Transverse colon (tissue), 4 donors: ENCODE measurements around the gene PTBP3. TPM values are rescaled to one million over a fixed set of nuclear protein-coding genes. Genes with fewer than 3 reads are reported as not detected.

Source experiments
- DNase-seq: peaks from one replicate; pipeline ENCODE4 v3.0.0-alpha.2; 2019
- H3K27ac ChIP-seq, 4 donors: fragments of 200-600 bp; sonication (generic); 2 replicates each; pipeline ENCODE4 v1.5.1; 2016 to 2018; ENCODE audit warnings: inconsistent platforms in 4 of 4
- H3K27me3 ChIP-seq: fragments of 200-600 bp; sonication (generic); 2 replicates; pipeline ENCODE4 v1.5.1; 2017; ENCODE audit warnings: inconsistent platforms
- H3K36me3 ChIP-seq, 4 donors: fragments of 200-600 bp; sonication (generic); 2 replicates each; pipeline ENCODE4 v1.5.1; 2017 to 2019; ENCODE audit warnings: inconsistent platforms in 4 of 4
- H3K4me1 ChIP-seq, 4 donors: fragments of 200-600 bp; sonication (generic); 2 replicates each; pipeline ENCODE4 v1.5.1; 2017 to 2020; ENCODE audit warnings: inconsistent platforms in 4 of 4
- H3K4me3 ChIP-seq, 4 donors: fragments of 200-600 bp; sonication (generic); 1 replicate in 1 of 4; 2 replicates in 3 of 4; pipeline versions ENCODE4 v1.5.1 to v1.6.1; 2017 to 2019; ENCODE audit warnings: inconsistent platforms in 4 of 4
- H3K9me3 ChIP-seq, 2 donors: fragments of 200-600 bp; sonication (generic); 2 replicates each; pipeline ENCODE4 v1.5.1; 2017 to 2019; ENCODE audit warnings: inconsistent platforms in 2 of 2
- EP300 ChIP-seq: sonication (generic); formaldehyde crosslinking; IDR thresholded peaks from one replicate; pipeline ENCODE4 v1.6.1; 2017; ENCODE audit warnings: antibody characterized with exemption, low read depth
- POLR2A ChIP-seq: fragments of 450-650 bp; IDR thresholded peaks from one replicate; pipeline ENCODE4 v1.6.1; 2016; ENCODE audit warnings: antibody characterized with exemption, mild to moderate bottlenecking, moderate library complexity
- POLR2AphosphoS5 ChIP-seq, 3 donors: sonication (generic); formaldehyde crosslinking; IDR thresholded peaks; one replicate each; pipeline ENCODE4 v1.6.1; 2016; ENCODE audit warnings: antibody characterized with exemption in 3 of 3
- WGBS, 2 donors: methylation state at CpG; one replicate each; pipeline ENCODE4 v1.1.5; 2018; ENCODE audit warnings: low coverage in 1 of 2; 5-methylcytosine and 5-hydroxymethylcytosine counted together
- in situ Hi-C, 4 donors: fragments of 200-750 bp; cut with MboI; loops; one replicate each; pipeline versions ENCODE4 v1.15.0 to v1.15.1; 2017; ENCODE audit warnings: low sequenced_read_pairs in 3 of 4, low pct_ligation_motif_present in 1 of 4, low pct_unique_long_range_greater_than_20kb in 1 of 4
- intact Hi-C: fragments of 100-400 bp; cut with DNase I; formaldehyde crosslinking; loops from one replicate; pipeline ENCODE4 v1.15.1; 2023; ENCODE audit warnings: low total_unique reads
- total RNA-seq, 4 donors: library from RNA; depleted of rRNA; stranded (reverse); fragments of >200 nt; gene quantifications; one replicate each; pipeline ENCODE4 v1.1.0, GENCODE V29; 2016
- TF ChIP-seq, protein P1 (sequence below), 5 experiments: fragments of 200-600 bp in 3 of 5; fragments of 450-650 bp in 2 of 5; sonication (generic) in 3 of 5; IDR thresholded peaks; 1 replicate in 2 of 5; 2 replicates in 3 of 5; pipeline ENCODE4 v1.5.1; 2016 to 2017; ENCODE audit warnings: antibody characterized with exemption in 5 of 5, inconsistent platforms in 3 of 5, mild to moderate bottlenecking in 2 of 5, moderate library complexity in 1 of 5

Gene PTBP3
- total RNA-seq, 4 donors from 2014 or later: 25.3 to 96.9 (median 54.7) TPM

DNA sequence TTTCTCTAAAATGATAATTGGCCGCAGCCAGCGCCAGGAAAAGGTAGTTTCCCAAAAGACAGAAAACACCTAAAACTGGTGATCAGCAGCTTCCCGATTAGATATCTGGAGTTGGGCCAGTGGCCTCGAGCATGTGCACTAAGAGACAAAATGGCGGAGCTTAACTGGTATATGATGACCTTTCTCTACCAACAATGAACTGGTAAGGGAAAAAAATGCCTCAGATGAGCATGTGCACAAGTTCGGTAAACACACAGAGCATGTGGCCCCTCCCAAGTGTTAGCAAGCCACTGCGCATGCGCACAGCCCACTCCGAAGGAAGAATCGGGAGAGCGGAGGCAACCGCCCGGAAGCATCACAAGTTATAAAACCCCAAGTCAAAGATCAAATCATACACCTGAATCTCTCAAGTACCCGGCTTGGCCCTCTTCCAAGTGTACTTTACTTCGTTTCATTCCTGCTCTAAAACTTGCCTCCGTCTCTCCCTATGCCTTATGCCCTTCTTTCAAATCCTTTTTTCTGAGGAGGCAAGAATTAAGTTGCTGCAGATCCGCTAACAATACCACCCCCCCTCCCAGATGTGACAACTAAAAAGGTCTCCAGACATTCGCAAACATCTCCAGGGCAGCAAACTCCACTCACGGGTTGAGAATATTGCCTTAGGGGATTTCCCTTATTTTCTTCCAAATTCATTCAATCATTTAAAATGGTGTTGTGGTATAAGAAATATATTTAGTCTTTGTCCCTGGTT is 15.0 kb upstream of the PTBP3 start:
- no peak for TF ChIP-seq POLR2A
- TF ChIP-seq, protein P1, sequence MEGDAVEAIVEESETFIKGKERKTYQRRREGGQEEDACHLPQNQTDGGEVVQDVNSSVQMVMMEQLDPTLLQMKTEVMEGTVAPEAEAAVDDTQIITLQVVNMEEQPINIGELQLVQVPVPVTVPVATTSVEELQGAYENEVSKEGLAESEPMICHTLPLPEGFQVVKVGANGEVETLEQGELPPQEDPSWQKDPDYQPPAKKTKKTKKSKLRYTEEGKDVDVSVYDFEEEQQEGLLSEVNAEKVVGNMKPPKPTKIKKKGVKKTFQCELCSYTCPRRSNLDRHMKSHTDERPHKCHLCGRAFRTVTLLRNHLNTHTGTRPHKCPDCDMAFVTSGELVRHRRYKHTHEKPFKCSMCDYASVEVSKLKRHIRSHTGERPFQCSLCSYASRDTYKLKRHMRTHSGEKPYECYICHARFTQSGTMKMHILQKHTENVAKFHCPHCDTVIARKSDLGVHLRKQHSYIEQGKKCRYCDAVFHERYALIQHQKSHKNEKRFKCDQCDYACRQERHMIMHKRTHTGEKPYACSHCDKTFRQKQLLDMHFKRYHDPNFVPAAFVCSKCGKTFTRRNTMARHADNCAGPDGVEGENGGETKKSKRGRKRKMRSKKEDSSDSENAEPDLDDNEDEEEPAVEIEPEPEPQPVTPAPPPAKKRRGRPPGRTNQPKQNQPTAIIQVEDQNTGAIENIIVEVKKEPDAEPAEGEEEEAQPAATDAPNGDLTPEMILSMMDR (IDR thresholded peaks at IDR 0.05): no peak
- no peak for TF ChIP-seq EP300
- peak in 1 of 3 donors; percentile 16 for TF ChIP-seq POLR2AphosphoS5 (IDR thresholded peaks at IDR 0.05)
- no peaks in the 10 kb centered on the region for H3K9me3 ChIP-seq
- peak overlapping the region; percentile 42 to 70 (median 54) for H3K27ac ChIP-seq
- intact Hi-C loops: no loop called here
- peak overlapping the region in 3 of 4 donors; percentile 10 to 32 (median 27) for H3K4me3 ChIP-seq
- H3K36me3 ChIP-seq: no peaks in the 10 kb centered on the region
- H3K4me1 ChIP-seq: peaks cover 0 to 10% (median 3%) of the 10 kb centered on the region in 4 donors
- DNase-seq: peak; percentile 91
- in situ Hi-C loops: no loop called here
- WGBS, 2 donors: 23% methylated on average over 19 of the region's 19 CpGs; no CpG with 5 or more reads in 1 of the 2 donors
- no peaks in the 10 kb centered on the region for H3K27me3 ChIP-seq

DNA sequence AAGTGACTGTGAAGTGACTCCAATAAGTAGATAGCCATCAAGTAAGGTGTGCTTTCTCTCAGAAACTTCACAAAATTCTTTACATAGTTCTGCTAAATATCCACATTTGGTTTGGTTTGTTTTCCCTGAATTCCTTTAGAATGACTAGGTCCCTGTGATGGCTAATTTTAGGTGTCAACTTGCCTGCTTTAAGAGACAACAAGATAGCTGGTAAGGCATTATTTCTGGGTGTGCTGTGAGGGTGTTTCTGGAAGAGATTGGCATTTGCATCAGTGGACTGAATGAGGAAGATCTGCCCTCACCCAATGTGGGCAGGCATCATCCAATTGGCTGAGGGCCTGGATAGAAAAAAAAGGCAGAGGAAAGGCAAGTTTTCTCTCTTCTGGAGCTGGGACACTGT is 8.3 kb upstream of the PTBP3 start:
- H3K9me3 ChIP-seq: no peaks in the 10 kb centered on the region
- intact Hi-C loops: no loop called here
- H3K27ac ChIP-seq: no peak overlapping the region
- peaks cover 0 to 20% (median 10%) of the 10 kb centered on the region in 4 donors for H3K4me1 ChIP-seq
- no peak for TF ChIP-seq POLR2A
- TF ChIP-seq EP300: no peak
- TF ChIP-seq, protein P1 (IDR thresholded peaks at IDR 0.05): no peak
- TF ChIP-seq POLR2AphosphoS5 (IDR thresholded peaks at IDR 0.05): no peak
- H3K36me3 ChIP-seq: no peaks in the 10 kb centered on the region
- no peaks in the 10 kb centered on the region for H3K27me3 ChIP-seq
- in situ Hi-C loops: no loop called here
- no peak for DNase-seq
- no peak overlapping the region for H3K4me3 ChIP-seq

DNA sequence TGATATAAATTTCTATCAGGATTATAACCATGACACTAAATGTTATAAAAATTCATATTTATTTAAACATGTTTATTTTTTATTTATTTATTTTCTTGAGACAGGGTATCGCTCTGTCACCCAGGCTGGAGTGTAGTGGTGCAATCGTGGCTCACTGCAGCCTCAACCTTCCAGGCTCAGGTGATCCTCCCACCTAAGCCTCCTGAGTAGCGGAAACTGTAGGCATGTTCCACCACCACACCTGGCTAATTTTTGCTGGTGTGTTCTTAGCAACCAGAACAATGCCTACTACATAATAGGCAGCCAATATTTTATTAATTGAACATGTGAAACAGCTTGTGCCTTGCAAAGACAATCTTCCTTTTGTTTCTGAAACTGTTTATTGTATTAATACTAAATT is 6.5 kb upstream of the PTBP3 start:
- intact Hi-C loops: no loop called here
- TF ChIP-seq POLR2AphosphoS5 (IDR thresholded peaks at IDR 0.05) (no peak), EP300 (no peak), POLR2A (no peak)
- TF ChIP-seq, protein P1 (IDR thresholded peaks at IDR 0.05): no peak
- Histone ChIP-seq H3K27me3 (no peaks in the 10 kb centered on the region), H3K4me3 (no peak overlapping the region), H3K27ac (no peak overlapping the region), H3K9me3 (no peaks in the 10 kb centered on the region), H3K4me1 (peaks cover 0 to 28% (median 10%) of the 10 kb centered on the region in 4 donors), H3K36me3 (no peaks in the 10 kb centered on the region)
- WGBS, 2 donors: 93% methylated on average over 3 of the region's 3 CpGs
- no peak for DNase-seq
- in situ Hi-C loops: no loop called here

DNA sequence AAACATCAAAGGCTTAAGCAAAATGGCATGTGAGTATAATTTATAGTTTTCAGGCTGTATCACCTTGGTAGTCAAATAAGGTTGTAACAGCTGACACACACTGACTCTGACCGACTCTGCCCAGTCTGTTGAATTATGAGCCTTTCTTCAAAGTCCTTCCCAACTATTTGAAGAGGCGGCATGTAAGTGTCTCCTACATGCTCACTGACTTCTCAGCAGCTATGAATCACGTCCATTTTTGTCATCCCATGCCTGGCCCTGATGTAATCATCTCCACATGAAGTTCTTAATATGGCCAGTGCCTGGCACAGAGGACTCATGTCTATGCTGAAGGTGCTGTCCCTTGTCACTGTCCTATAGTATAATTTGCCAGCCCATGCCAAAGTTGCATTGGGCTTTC is 5.1 kb upstream of the PTBP3 start:
- Histone ChIP-seq H3K27me3 (no peaks in the 10 kb centered on the region), H3K4me3 (no peak overlapping the region), H3K36me3 (no peaks in the 10 kb centered on the region), H3K27ac (peak overlapping the region; percentile 7 to 57 (median 24)), H3K4me1 (peaks cover 0 to 35% (median 12%) of the 10 kb centered on the region in 4 donors), H3K9me3 (no peaks in the 10 kb centered on the region)
- TF ChIP-seq POLR2AphosphoS5 (IDR thresholded peaks at IDR 0.05) (peak in 1 of 3 donors; percentile 14), POLR2A (no peak), EP300 (no peak)
- TF ChIP-seq, protein P1 (IDR thresholded peaks at IDR 0.05): no peak
- 37 to 60% methylated on average over 2 to 3 of the region's 3 CpGs for WGBS, 2 donors
- intact Hi-C loops: no loop called here
- peak; percentile 24 for DNase-seq
- in situ Hi-C loops: no loop called here
